ENCODE measurements around the gene FARP1. TPM values are rescaled to one million over a fixed set of nuclear protein-coding genes. Genes with fewer than 3 reads are reported as not detected.
A peak's percentile ranks its signal among the peaks of the same experiment; 100 is the strongest.

The FARP1 gene
- total and polyA plus RNA-seq, 2 of the 13 experiments (the other 11 are each of a cell fraction or from before 2014, with no cell fraction given), result 70.6 to 126 TPM

GRCh38 chr13:98300956-98301641 is 158.2 kb downstream of the FARP1 start (continued):
- TF ChIP-seq ATF4 (CRISPR knock-in tag; IDR thresholded peaks at IDR 0.05) (no peak; a peak in 1 of 4 replicates), DBP (CRISPR knock-in tag; IDR thresholded peaks at IDR 0.05; ENCODE audit: not compliant biosample characterization) (no peak), ZMYM3 (CRISPR knock-in tag; IDR thresholded peaks at IDR 0.05) (no peak), ZNF891 (CRISPR knock-in tag; IDR thresholded peaks at IDR 0.05) (no peak), SATB2 (CRISPR knock-in tag; IDR thresholded peaks at IDR 0.05) (no peak), NFIC (IDR thresholded peaks at IDR 0.05; ENCODE audit: low read length) (0 out of 2 replicates have a peak, but pooled peaks have one; percentile 5), BRCA1 (CRISPR knock-in tag; IDR thresholded peaks at IDR 0.05) (no peak)

GRCh38 chr13:98301721-98302120 is 158.8 kb downstream of the FARP1 start:
- Histone ChIP-seq H3K9ac (ENCODE audit: insufficient read depth, low read depth, low read length) (peak overlapping the region; percentile 20; the same call in 1 of the 2 replicates), H3K4me3 (replicated peaks in 1 of 3; ENCODE audit: insufficient read depth in 1 of 3, low read depth in 2 of 3, low read length in 3 of 3) (no peak overlapping the region), H3K27ac (ENCODE audit: extremely low read length, insufficient read depth, low read length) (peak overlapping the region; percentile 80), H3K79me2 (ENCODE audit: insufficient read depth, low read length) (peaks cover 98% of the 10 kb centered on the region), H3K4me2 (ENCODE audit: low read depth, low read length) (peak overlapping the region; percentile 70), H3K36me3 (replicated peaks in 1 of 2; ENCODE audit: control insufficient read depth in 1 of 2, insufficient read depth in 2 of 2, low read length in 2 of 2) (peaks cover 2 to 9% of the 10 kb centered on the region in 2 experiments; a peak in 4 of 5 replicates), H3K4me1 (ENCODE audit: insufficient read depth, low read length) (peaks cover 97% of the 10 kb centered on the region), H4K20me1 (ENCODE audit: insufficient read depth, low read length) (peaks cover 10% of the 10 kb centered on the region; the same call in 1 of the 2 replicates), H3K9me3 (ENCODE audit: low read length) (no peaks in the 10 kb centered on the region), H2AFZ (ENCODE audit: low read length) (no peak overlapping the region), H3K27me3 (ENCODE audit: control insufficient read depth in 1 of 2, insufficient read depth in 2 of 2, low read length in 2 of 2) (no peaks in the 10 kb centered on the region)
- TF ChIP-seq NFIC (IDR thresholded peaks at IDR 0.05; ENCODE audit: low read length) (0 out of 2 replicates have a peak, but pooled peaks have one; percentile 10), HOMEZ (CRISPR knock-in tag; IDR thresholded peaks at IDR 0.05; ENCODE audit: low read depth) (no peak), ZNF704 (CRISPR knock-in tag; IDR thresholded peaks at IDR 0.05; ENCODE audit: borderline replicate concordance) (no peak)
- POLR2A ChIA-PET, result interaction anchor here (1.2 to 2.2 kb wide), 8 partner anchors 8 to 159 kb away, joined by 3 to 21 read pairs (median 8); no protein-coding TSS in a partner anchor
- CTCF ChIA-PET (ENCODE audit: low intra/inter-chr PET ratio, low total read pairs), result no interaction called here
- FAIRE-seq (no peak), ATAC-seq (no peak), DNase-seq (ENCODE audit: low spot score) (no peak)
- BruUV-seq (replicated peaks), result no TSS peak
- 49% methylated on average over 7 of the region's 7 CpGs for WGBS (ENCODE audit: low lambda C conversion rate)
- intact Hi-C loops (cut with micrococcal nuclease; ENCODE audit: unreplicated experiment) (loop anchor here (1.0 to 2.0 kb wide), 4 partner anchors 8 to 156 kb away; no protein-coding TSS in a partner anchor), in situ Hi-C loops (cut with HindIII; ENCODE audit: extremely low pct_ligation_motif_present, low pct_unique_long_range_greater_than_20kb) (no loop called here)

All from HepG2 (cell line).